Activated naive CD8-positive, alpha-beta T cell treated with anti-CD3 and anti-CD28 coated beads for 36 hours (primary cell): Measurements from ENCODE around the gene FKBP1B. TPM values are rescaled to one million over a fixed set of nuclear protein-coding genes. Genes with fewer than 3 reads are reported as not detected.

Experiments
- total RNA-seq, 2 experiments: library from RNA; stranded (reverse); gene quantifications; one replicate each; pipeline ENCODE4 v1.2.3, GENCODE V29; 2021

Gene FKBP1B
- total RNA-seq, 2 experiments from 2014 or later: 0.99 to 1.0 TPM

Other genes starting within 250 kb of the FKBP1B start
- gene ATAD2B, start 122.6 kb upstream of the FKBP1B start, total RNA-seq: 10 to 100 TPM; 11.9 to 12.3 TPM
- gene UBXN2A, start 109.3 kb upstream of the FKBP1B start, total RNA-seq: 10 to 100 TPM; 12.4 to 12.6 TPM
- under 1 TPM; 0.36 to 0.37 TPM for gene MFSD2B, start 39.7 kb upstream of the FKBP1B start, total RNA-seq
- 10 to 100 TPM; 20.9 to 22.2 TPM for gene WDCP, start 2.4 kb upstream of the FKBP1B start, total RNA-seq
- 100 to 1,000 TPM; 159 to 165 TPM for gene SF3B6, start 26.6 kb downstream of the FKBP1B start, total RNA-seq
- gene TP53I3, start 35.1 kb downstream of the FKBP1B start, total RNA-seq: 1 to 10 TPM; 1.8 to 2.3 TPM
- under 1 TPM in 1 of 2 experiments, not detected in 1; 0.26 TPM for gene PFN4, start 73.6 kb downstream of the FKBP1B start, total RNA-seq
- gene FAM228B, start 73.7 kb downstream of the FKBP1B start, total RNA-seq: 1 to 10 TPM; 4.1 to 4.6 TPM
- not detected for gene FAM228A, start 125.3 kb downstream of the FKBP1B start, total RNA-seq